ENCODE measurements around the gene CYP2D6.

The CYP2D6 gene

DNA sequence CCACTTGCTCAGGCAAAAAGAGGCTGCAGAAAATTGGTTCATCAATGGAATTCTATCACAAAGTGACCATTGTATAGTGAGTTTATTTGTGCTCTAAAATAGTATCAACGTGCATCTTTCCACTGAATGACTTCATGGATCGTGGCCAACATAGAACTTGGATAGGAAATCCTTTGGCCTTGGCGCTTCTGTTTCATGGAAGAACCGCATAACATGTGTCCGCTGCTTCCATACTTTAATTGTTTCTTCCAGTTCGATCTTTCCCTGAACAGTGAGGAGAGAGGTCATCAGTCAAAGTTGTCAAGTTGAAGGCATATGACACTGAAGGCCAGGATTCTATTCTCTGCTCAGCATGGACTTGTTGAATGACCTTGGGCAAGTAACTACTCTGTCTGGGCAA is 44.6 kb downstream of the CYP2D6 start:
- in situ Hi-C loops (cut with MboI; ENCODE audit: low sequenced_read_pairs): no loop called here

GRCh38 chr22:42084874-42085273 is 45.7 kb downstream of the CYP2D6 start:
- in situ Hi-C loops (cut with MboI; ENCODE audit: low sequenced_read_pairs): no loop called here

DNA sequence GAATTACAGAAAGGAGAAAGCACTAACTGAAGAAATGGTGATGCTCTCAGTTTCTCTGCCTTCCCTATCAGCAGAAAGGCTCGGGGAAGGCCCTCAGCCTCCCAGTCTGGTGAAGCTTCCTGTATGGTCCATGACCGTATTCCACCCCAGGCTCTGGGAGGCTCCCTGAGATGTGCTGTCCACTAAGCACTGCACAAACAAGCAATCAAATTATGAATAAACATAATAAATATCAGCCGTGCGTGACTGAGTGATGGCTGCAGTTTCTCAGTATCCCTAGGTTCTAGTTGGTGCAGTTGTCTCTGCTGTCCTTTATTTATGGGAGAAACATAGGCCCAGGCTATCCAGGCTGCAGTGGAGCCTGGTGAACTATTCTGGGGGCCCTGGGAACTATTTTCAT is 47.5 kb downstream of the CYP2D6 start:
- in situ Hi-C loops (cut with MboI; ENCODE audit: low sequenced_read_pairs): no loop called here

DNA sequence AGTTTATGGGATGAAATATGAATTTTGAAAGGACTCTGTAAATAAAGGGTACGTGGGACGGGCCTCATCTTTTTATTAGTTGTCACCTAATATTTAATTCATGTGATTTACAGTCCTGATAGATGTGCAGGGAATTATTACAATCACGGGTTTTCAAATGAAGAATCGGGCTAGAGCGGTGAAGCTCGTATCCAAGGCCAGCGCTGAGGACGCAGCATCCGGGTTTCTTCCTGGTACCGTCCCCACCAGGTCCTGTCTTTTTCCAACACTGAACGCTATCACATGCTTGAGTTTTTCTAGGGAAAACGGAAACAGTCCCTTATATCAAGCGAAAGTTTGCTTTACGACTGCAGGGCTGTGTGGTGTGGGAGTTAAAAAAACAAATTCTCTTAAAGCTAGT is 50.3 kb downstream of the CYP2D6 start:
- in situ Hi-C loops (cut with MboI; ENCODE audit: low sequenced_read_pairs): no loop called here

DNA sequence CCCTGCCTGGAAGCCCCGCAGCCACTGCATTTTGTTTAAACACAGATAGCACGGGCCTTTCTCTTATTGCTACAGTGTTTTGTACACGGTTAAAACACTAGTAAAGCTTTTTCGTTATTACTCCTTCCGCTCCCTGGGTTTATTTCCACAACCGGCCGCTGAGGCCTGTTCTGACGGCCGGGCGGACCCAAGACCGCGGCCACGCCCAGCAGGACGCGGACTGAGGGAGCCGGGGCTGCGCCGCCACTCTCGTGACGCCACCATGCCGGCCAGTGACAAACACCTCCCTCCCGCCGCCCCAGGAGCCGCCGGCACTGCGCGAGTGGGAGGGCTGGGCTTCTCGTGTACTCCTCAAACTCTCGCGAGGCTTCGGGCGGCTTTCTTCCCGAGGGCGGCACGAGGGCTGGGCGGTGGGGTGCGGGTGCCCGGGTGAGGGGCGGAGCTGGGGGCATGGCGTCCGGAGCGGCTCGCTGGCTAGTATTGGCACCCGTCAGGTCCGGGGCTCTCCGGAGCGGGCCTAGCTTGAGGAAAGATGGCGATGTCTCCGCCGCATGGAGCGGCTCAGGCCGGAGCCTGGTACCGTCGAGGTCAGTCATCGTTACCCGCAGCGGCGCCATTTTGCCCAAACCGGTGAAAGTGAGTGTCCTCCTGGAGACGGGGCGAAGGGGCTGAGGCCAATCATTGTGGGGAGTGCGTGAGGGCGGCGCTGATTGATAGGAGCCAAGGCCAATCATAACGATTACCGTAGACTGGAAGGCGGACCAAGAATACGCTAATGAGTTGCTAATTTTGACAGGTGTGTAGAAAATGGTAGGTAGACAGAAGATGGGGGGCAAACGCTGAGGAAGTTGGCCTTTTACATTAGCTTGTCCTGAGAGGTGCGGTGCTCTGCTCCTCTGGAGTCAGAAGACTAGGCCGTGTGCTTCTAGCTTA is 51.0 kb downstream of the CYP2D6 start, which contains the start of gene SMDT1:
TSS of gene SMDT1 (plus strand) at position 382 of the 933 bp plus-strand sequence. CDS start at position 451, 69 bp downstream.
- in situ Hi-C loops (cut with MboI; ENCODE audit: low sequenced_read_pairs): no loop called here

GRCh38 chr22:42078469-42079318 is 51.9 kb downstream of the CYP2D6 start:
- in situ Hi-C loops (cut with MboI; ENCODE audit: low sequenced_read_pairs): no loop called here

- in situ Hi-C loops (cut with MboI; ENCODE audit: low sequenced_read_pairs): no loop called here
Observed at GRCh38 chr22:42077486-42078125, 53.0 kb downstream of the CYP2D6 start.

- in situ Hi-C loops (cut with MboI; ENCODE audit: low sequenced_read_pairs): no loop called here
Observed at GRCh38 chr22:42076764-42077485, 53.7 kb downstream of the CYP2D6 start.

Measured in hTERT RPE-1 (cell line).